Esophagus muscularis mucosa (tissue), 4 donors: Measurements from ENCODE around the gene STAMBP.
A peak's percentile ranks its signal among the peaks of the same experiment; 100 is the strongest.
"Not testable (repeated sequence)": the region's sequence is repeated elsewhere in the genome, so short reads cannot be mapped to it uniquely, and the experiment has no call there.

Source experiments
- EP300 ChIP-seq: sonication (generic); formaldehyde crosslinking; IDR thresholded peaks from one replicate; pipeline ENCODE4 v1.6.1; 2017; ENCODE audit warnings: antibody characterized with exemption
- POLR2A ChIP-seq: fragments of 450-650 bp; IDR thresholded peaks from one replicate; pipeline ENCODE4 v1.6.1; 2017; ENCODE audit warnings: antibody characterized with exemption, moderate library complexity, mild to moderate bottlenecking, low read depth
- POLR2AphosphoS5 ChIP-seq, 2 donors: sonication (generic); formaldehyde crosslinking; IDR thresholded peaks; one replicate each; pipeline ENCODE4 v1.6.1; 2017; ENCODE audit warnings: antibody characterized with exemption in 2 of 2
- TF ChIP-seq, protein P1 (sequence below), 3 experiments: fragments of 200-600 bp in 2 of 3; fragments of 450-650 bp in 1 of 3; sonication (generic) in 2 of 3; IDR thresholded peaks; one replicate each; pipeline ENCODE4 v1.5.1; 2017 to 2019; ENCODE audit warnings: antibody characterized with exemption in 3 of 3, mild to moderate bottlenecking in 2 of 3, moderate library complexity in 1 of 3

DNA sequence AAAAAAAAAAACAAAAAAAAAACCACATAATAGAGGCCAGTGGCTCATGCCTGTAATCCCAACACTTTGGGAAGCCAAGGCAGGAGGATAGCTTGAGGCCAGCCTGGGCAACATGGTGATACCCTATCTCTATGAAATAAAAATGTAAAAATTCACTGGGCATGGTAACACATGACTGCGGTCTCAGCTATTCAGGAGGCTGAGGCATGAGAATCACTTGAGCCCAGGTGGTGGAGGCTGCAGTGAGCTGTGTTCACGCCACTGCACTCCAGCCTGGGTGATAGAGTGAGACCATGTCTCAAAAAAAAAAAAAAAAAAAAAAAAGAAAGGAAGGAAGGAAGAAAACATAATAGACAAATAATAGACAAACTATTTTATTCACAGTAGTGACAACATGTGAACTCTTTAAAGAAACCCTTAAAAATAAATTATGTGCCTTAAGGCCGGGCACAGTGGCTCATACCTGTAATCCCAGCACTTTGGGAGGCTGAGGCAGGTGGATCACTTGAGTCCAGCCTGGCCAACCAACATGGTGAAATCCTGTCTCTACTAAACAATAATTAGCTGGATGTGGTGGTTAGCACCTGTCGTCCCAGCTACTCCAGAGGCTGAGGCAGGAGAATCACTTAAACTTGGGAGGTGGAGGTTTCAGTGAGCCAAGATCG, 75.3 kb downstream of the STAMBP start:
- peak in 1 of 2 donors; percentile 79 for TF ChIP-seq POLR2AphosphoS5 (IDR thresholded peaks at IDR 0.05)
- TF ChIP-seq, protein P1, sequence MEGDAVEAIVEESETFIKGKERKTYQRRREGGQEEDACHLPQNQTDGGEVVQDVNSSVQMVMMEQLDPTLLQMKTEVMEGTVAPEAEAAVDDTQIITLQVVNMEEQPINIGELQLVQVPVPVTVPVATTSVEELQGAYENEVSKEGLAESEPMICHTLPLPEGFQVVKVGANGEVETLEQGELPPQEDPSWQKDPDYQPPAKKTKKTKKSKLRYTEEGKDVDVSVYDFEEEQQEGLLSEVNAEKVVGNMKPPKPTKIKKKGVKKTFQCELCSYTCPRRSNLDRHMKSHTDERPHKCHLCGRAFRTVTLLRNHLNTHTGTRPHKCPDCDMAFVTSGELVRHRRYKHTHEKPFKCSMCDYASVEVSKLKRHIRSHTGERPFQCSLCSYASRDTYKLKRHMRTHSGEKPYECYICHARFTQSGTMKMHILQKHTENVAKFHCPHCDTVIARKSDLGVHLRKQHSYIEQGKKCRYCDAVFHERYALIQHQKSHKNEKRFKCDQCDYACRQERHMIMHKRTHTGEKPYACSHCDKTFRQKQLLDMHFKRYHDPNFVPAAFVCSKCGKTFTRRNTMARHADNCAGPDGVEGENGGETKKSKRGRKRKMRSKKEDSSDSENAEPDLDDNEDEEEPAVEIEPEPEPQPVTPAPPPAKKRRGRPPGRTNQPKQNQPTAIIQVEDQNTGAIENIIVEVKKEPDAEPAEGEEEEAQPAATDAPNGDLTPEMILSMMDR (IDR thresholded peaks at IDR 0.05), result not testable (repeated sequence)
- not testable (repeated sequence) for TF ChIP-seq EP300, POLR2A
